GM10266 (cell line): ENCODE results near the gene MAGEB17.

Source experiments
- DNase-seq: peaks from one replicate; pipeline ENCODE4 v3.0.0; 2012; ENCODE audit errors: extremely low spot score
- CTCF ChIP-seq: IDR thresholded peaks from 2 replicates; pipeline ENCODE4 v1.5.1; 2012; ENCODE audit warnings: mild to moderate bottlenecking, low read depth; ENCODE audit not compliant: control insufficient read depth, insufficient read depth; ENCODE audit errors: missing control alignments

The MAGEB17 gene

DNA sequence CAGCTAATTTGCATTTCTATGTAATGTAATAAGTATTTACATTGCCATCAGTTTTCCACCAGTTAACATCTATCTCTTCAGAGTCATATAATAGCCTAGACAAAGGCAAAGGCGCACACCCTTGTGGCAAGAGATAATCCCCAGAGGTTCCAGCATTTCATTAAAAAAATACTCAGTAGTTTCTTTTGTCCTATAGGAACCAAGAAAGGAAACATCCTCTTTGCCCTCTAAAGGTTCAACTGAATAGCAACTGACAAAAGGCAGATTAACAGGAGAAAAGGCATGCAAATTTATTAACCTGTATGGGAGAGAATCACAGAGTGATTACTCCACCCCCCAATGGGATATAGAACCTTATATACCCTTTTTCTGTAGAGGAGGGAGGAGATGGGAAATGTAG, 48.4 kb downstream of the MAGEB17 start:
- no peak for DNase-seq
- no peak for TF ChIP-seq CTCF
